HG03108 (cell line): ENCODE measurements around the gene RNF186.
"Not testable (repeated sequence)": the region's sequence is repeated elsewhere in the genome, so short reads cannot be mapped to it uniquely, and the experiment has no call there.

Source experiments
- ATAC-seq: cut with Tn5 transposase; IDR thresholded peaks from one replicate; pipeline ENCODE4 v1.9.1; 2021; ENCODE audit warnings: moderate library complexity; ENCODE audit not compliant: unreplicated experiment

Gene RNF186, protein sequence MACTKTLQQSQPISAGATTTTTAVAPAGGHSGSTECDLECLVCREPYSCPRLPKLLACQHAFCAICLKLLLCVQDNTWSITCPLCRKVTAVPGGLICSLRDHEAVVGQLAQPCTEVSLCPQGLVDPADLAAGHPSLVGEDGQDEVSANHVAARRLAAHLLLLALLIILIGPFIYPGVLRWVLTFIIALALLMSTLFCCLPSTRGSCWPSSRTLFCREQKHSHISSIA

DNA sequence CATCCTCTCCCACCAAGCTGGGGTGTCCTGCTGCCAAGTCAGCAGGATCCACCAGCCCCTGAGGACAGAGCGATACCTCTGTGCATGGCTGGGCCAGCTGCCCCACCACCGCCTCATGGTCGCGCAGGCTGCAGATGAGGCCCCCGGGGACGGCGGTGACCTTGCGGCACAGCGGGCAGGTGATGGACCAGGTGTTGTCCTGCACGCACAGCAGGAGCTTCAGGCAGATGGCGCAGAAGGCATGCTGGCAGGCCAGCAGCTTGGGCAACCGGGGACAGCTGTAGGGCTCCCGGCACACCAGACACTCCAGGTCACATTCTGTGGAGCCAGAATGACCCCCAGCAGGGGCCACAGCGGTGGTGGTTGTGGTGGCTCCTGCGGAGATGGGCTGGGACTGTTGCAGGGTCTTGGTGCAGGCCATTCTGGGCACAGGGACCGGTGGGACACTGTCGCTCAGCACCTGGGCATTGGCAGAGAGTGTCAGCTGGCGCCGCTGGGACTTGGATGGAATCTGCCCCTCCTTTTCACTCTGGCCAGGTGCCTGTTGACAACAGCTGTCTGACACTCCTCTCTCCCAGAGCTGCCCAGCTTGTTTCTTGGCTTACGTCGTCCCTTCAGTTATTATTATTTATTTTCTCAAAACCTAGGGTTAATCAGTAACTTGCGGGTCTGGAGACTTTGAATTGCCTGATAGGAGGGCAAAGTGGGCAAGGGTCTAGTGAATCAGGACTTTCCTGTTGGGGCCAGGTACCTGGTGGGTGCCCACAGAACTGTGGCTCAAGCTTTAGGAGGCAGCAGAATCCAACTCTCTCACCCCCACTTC is at the start of gene RNF186:
RNF186 (minus strand) TSS at position 603 of the 823 bp plus-strand sequence; CDS start at position 421, 182 bp downstream.
- ATAC-seq: no peak

DNA sequence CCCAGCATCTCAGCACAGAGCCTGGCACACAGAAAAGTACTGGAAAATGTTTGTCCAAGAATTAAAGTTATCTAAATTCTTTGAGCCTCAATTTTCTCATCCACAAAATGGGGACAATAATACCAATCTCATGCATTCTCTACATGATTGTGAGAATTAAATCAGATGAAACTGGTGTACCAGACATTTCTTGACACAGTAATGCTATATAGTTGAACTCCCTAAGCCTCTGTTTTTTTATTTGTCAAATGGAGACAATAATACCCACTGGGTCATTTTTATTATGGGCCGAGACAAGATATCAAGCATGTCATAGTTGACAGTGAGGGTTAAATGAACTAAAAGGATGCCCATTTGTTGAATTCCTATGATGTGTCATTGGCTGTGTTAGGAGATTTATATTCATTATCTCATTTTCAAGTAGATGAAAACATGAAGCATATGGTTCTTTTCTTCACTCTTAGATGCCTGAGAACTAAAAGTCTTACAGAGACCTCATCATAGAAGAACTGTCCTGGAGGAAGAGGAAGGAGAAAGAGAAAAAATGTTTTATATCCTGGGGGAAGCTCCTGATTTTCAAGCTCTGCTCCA is 49.6 kb upstream of the RNF186 start:
- no peak for ATAC-seq

- no peak for ATAC-seq
Observed at GRCh38 chr1:19862944-19863343, 47.9 kb upstream of the RNF186 start.

DNA sequence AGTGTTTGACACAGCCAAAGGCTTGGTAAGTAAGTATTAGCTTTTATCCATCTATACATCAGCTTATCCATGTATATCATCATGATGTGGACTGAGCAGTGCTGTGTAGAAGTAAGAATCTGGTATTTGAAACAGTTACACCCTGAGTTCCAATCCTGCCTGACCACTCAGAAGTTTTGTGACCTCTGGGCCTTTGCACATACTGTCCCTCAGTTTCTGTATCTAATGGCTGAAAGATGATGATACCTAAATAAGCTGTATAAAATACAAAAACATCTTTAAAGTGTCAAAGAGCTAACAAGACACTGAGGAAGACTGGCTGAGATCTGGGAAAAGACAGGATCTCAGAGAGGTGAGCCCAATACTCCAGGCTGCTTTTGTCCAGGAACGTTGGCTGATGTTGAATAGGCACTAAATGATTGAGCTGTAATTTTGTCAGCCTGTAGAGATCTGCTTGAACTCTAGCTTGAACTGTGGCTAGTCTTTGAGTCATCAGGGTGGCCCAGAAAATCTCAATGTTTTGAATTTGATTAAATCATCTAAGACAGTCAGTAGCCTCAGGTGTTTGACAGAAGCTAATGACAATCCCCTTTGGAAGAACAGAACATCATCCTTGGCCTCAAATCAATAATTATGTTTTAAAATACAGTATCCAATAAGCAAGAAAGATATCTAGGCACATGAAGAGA is 46.9 kb upstream of the RNF186 start:
- no peak for ATAC-seq

DNA sequence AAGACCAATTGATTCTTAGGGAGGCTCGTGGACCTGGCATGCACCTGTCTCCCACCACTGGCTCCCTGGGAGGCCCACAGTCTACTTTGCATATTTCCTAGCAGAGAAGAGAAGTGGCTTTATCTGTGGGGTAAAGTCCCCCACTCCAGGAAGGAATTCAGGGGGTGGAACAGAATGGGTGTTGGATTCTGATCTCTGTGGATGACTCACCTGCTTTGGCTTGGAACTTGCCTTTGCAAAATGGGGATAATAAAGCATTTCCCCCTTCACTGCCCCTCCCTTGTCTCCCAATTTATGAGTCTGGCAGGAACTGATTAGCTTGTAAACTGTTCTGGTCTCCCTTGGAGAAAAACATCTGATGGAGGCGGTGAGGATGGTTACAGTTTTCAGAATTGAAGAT is 46.0 kb upstream of the RNF186 start:
- ATAC-seq: no peak

DNA sequence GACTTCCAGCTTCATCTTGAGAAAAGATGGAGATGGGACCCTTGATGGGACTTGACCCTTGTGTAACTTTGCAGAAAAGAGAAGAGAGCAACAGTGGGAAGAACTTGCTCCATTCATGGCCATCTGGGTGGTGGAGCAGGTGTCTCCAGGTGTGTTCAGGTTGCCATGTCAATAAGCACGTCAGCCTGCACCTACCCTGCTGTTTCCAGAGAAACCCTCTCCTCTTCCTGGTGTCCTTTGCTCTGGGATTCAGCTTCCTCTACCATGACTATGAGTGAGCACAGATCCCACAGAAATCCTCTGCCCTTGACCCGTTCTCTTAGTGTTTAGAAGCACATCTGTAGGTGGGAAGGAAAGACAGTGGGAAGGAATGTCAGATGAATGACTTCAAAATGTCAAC is 45.3 kb upstream of the RNF186 start:
- ATAC-seq: no peak

DNA sequence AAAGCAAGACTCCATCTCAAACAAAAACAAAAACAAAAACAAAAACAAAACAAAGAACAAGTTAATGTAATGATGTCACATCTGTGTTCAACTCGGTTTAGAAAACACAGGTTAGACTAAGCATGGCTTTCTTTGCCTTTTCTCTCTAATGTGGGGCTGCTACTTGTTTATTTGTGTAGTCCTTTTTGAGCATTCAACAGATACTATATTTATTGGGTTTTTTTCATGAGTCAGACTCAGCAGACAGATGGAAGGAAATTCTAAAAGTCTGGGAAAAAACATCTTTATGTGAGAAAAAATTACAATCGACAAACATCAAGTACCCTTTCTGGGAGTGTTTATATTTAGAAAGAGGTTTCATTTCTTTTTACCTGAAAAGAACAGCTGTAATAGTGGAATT is 44.8 kb upstream of the RNF186 start:
- ATAC-seq: no peak

DNA sequence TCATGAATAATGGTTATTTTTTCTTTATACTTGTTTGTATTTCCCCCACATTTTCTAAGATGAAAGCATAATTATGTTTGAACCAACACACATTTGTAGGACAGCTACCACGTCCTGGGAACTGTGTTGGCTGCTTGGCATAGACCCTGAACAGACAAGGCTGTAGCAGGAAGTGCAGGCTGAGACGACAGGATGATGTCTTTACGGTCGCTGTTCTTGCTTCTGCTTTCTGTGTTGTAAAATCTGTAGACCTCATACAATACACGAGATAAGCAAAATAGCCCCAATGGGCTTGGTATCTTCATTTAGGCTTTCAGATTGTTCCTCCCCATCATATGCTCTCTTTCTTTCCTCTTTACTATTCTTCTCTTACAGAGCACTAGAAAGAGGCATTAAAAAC is 43.8 kb upstream of the RNF186 start:
- ATAC-seq: no peak

DNA sequence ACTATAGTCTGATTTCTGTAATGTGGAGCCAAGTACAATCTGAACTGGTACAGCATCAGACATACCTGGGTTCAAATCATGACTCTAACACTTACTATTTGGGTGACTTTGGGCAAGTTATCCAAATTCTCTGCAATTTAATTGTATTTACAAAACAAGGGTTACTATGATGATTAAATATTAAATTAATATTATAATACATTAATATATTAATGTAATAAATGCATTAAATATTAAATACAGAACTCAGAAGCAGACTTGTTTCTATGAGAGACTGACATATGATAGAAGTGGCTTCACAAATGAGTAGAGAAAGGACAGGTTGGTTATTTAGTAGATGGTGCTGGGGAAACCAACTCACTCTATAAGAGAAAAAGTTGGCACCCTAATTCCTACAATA is 39.8 kb upstream of the RNF186 start:
- ATAC-seq: no peak

DNA sequence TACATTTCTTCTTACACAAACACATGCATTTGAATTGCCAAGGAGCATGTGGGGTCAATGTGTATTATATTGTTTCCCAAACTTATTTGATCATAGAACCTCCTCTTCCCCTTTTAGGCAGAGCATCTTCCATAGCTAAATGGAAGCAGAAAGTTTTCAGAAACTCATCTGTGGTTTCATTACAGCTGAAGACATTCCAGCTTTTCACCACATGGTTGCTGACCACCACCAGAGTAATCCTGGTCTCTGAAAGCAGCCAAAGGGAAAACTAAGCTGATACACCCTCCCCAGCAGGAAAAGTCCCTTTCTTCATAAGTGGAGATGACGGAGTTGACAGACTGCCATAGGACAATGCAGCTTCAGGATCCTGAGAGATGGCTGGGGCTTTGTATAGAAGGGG is 37.0 kb upstream of the RNF186 start:
- ATAC-seq: no peak

DNA sequence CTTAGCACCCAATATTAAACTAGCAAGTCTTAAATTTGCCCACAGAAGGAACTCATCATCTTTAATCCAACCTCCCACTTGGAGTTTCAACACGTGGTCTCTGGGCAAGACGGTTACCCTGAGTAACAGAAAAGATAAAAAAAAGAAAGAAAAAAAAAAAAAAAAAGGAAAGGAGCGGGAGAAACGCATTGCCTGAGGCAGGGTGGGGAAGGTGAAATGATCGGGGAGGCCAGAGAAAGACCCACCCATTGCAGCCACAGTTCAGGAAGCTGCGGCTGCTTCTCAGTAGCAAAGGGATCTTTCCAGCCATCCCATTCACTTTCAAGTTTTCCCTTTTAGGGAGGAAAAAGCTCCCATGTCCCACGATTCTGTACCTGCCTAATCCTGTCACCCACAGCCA is 35.1 kb upstream of the RNF186 start:
- no peak for ATAC-seq

GRCh38 chr1:19849307-19849706 is 34.2 kb upstream of the RNF186 start:
- not testable (repeated sequence) for ATAC-seq

DNA sequence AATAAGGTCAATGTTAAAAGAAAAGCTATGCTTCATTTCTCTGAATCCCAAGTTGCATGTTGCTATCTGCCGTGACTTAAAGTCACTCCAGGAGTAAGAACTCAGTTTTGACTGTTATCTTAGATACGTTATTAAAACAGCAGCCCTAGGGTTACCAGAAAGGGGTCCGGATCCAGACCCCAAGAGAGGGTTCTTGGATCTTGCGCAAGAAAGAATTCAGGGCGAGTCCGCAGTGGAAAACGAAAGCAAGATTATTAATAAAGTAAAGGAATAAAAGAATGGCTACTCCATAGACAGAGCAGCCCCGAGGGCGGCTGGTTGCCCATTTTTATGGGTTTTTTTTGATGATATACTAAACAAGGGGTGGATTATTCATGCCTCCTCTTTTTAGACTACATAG is 32.3 kb upstream of the RNF186 start:
- not testable (repeated sequence) for ATAC-seq

GRCh38 chr1:19846338-19846737 is 31.3 kb upstream of the RNF186 start:
- no peak for ATAC-seq

GRCh38 chr1:19845555-19845954 is 30.5 kb upstream of the RNF186 start:
- ATAC-seq: no peak

DNA sequence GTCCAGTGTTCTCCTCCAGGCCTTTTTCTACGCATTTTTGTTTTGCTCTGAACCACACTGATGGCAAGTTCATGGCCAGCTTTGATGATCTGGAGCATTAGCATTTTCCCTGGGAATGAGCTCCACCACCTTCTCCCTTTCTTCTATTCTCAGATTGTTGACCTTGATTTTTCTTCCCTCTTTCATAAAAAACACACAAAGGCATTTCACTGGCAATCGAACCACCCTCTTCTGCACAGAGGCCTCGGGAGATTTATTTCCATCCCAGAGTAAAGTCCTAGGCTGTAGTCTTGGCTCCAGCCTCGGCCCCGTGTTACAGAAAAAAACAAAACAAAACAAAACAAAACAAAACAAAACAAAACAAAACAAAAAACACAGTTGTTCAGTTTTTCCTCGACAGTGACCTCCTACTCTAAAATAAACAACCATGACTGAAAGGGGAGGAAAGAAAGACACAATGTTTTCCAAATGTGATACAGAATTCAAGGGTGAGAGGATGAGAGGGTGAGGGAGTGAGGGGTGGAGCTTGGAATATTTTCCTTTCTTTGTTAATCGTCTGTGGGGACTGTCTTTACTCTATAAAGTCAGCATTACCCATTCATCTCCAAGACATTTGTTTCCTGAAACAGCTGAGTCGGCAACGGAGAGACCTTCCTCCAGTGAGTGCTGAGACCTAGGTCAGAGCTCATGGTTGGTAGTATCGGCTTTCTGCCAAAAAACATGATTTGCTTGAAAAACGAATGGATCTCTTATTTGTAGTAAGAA is 29.8 kb upstream of the RNF186 start:
- no peak for ATAC-seq

- no peak for ATAC-seq
Observed at GRCh38 chr1:19840228-19840627, 25.1 kb upstream of the RNF186 start.

DNA sequence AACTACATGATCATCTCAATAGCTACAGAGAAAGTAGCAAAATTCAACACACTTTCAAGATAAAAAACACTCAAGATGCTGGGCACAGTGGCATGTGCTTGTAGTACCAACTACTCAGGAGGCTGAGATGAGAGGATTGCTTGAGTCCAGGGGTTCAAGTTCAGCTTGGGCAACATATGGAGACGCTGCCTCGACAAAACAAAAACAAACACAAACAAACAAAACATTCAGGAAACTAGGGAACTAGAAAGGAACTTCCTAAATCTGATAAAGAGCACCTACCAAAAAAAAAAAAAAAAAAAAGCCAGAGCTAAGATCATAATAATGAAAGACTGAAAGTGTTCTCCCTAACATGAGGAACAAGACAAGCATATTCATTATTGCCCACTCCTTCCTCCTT is 22.8 kb upstream of the RNF186 start:
- ATAC-seq: no peak

DNA sequence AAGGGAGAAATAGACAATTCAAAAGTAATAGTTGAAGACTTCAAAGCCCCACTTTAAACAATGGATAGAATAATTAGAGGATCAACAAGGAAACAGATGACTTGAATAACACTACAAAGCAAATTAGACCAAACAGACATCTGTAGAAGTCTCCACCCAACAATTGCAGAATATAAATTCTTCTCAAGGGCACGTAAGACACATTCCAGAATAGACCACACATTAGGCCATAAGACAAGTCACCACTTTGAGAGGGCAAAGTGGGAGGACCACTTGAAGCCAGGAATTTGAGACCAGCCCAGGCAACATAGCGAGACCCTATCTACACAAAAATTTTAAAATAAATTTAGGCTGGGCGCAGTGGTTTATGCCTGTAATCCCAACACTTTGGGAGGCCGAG is 20.5 kb upstream of the RNF186 start:
- no peak for ATAC-seq

GRCh38 chr1:19831441-19831840 is 16.4 kb upstream of the RNF186 start:
- ATAC-seq: no peak

GRCh38 chr1:19828546-19828945 is 13.5 kb upstream of the RNF186 start:
- no peak for ATAC-seq
